PC-9 (cell line): ENCODE results near the gene PRPH.
"Not testable (repeated sequence)": the region's sequence is repeated elsewhere in the genome, so short reads cannot be mapped to it uniquely, and the experiment has no call there.

Experiments
- CTCF ChIP-seq: fragments of 200-600 bp; sonication (generic); conservative IDR thresholded peaks from 2 replicates; pipeline ENCODE4 v1.6.1; 2017; ENCODE audit warnings: mixed run types, antibody characterized with exemption, mild to moderate bottlenecking, moderate library complexity
- EZH2 ChIP-seq: fragments of 200-600 bp; sonication (generic); IDR thresholded peaks from 2 replicates; pipeline ENCODE4 v1.8.0; 2017; ENCODE audit warnings: antibody characterized with exemption, low read depth

- not testable (repeated sequence) for TF ChIP-seq CTCF, EZH2
These were observed 12.1 kb upstream of the PRPH start for GRCh38 chr12:49282740-49283375.
